HG03432 (cell line): Measurements from ENCODE around the gene HOXD11.

Source experiments
- ATAC-seq: cut with Tn5 transposase; IDR thresholded peaks from one replicate; pipeline ENCODE4 v1.9.1; 2021; ENCODE audit warnings: mild to moderate bottlenecking, moderate library complexity; ENCODE audit not compliant: unreplicated experiment

Gene HOXD11

GRCh38 chr2:176147210-176147799 lies 40.2 kb downstream of the HOXD11 start:
- no peak for ATAC-seq

- ATAC-seq: no peak
Measured at GRCh38 chr2:176147800-176148496, 40.9 kb downstream of the HOXD11 start.

- no peak for ATAC-seq
Measured at GRCh38 chr2:176148751-176149421, 41.8 kb downstream of the HOXD11 start.

- ATAC-seq: no peak
Measured at GRCh38 chr2:176149481-176149938, 42.4 kb downstream of the HOXD11 start.

GRCh38 chr2:176149939-176150583 lies 43.0 kb downstream of the HOXD11 start:
- no peak for ATAC-seq

- no peak for ATAC-seq
Measured at GRCh38 chr2:176150584-176151441, 43.7 kb downstream of the HOXD11 start.

GRCh38 chr2:176151442-176152287 lies 44.6 kb downstream of the HOXD11 start, which contains the start of gene HOXD4:
Gene HOXD4, plus strand, starts transcription at chr2:176151550. Its CDS starts 84 bp downstream, at chr2:176151634.
- no peak for ATAC-seq

- ATAC-seq: no peak
Measured at GRCh38 chr2:176152350-176153181, 45.5 kb downstream of the HOXD11 start.

GRCh38 chr2:176154576-176155252 lies 47.6 kb downstream of the HOXD11 start:
- ATAC-seq: no peak

GRCh38 chr2:176155356-176156044 lies 48.4 kb downstream of the HOXD11 start:
- ATAC-seq: no peak

- ATAC-seq: no peak
Measured at GRCh38 chr2:176156301-176156806, 49.3 kb downstream of the HOXD11 start.

GRCh38 chr2:176156807-176157498 lies 49.9 kb downstream of the HOXD11 start, which contains the start of gene HOXD3:
Gene HOXD3, plus strand, starts transcription at chr2:176157307. Its CDS starts 11,808 bp downstream, at chr2:176169115.
- ATAC-seq: no peak

- ATAC-seq: no peak
Measured at GRCh38 chr2:176157499-176158185, 50.6 kb downstream of the HOXD11 start.

- ATAC-seq: no peak
Measured at GRCh38 chr2:176158186-176158591, 51.1 kb downstream of the HOXD11 start.

- ATAC-seq: no peak
Measured at GRCh38 chr2:176158855-176159662, 52.0 kb downstream of the HOXD11 start.
